C4-2B (cell line): Measurements from ENCODE around the gene BTBD16.

ENCODE experiments used
- CTCF ChIP-seq: fragments of 450-650 bp; conservative IDR thresholded peaks from 2 replicates; pipeline ENCODE4 v1.5.1; 2017; ENCODE audit warnings: mild to moderate bottlenecking
- ZFX ChIP-seq: fragments of 450-650 bp; IDR thresholded peaks from 2 replicates; pipeline ENCODE4 v1.6.1; 2017

DNA sequence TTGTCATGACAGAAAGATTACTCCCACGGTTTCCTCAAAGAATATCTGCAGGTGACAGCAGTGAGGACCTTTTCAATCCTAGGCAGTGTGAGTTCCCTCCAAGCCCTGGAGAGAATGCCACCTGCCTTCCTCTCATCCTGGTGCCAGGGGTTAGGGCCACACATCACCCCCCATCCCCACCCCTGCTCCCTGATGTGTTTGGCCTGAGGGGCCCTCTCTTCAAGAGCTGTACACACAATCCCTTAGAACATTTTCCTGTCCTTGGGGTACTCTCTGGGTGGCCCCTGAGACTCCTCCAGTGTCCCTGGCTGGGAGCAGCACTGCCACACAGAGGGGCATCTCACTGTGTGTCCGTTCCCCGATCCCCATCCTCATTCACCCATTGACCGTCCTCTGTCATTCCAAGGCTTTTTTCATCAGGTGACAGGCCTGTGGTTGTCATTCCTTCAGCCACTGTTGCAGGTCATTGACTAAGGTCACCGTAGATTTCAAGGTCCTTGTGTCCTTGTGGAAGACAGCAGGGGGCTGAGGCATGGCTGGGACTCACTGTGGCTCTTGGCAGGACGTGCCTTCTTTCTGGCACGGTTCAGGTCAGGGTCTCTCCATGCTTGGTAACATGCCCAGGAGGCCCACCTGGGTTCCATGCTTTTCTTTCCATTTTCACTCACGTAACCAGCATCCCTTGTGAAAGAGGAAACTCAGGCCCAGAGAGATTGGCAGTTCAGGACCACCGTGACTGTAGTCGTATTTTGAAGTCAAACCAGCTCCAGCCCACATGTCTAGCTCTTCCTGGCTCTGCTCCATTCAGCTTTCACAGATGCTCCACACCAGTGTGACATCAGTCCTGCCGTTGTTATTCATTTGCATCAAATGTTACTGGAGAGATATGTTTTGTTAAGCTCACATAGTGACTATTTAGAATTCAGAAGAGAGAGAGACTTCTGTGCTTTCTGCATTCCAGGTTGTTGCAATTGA is 26.8 kb upstream of the BTBD16 start:
- TF ChIP-seq CTCF (no peak), ZFX (no peak)
